ENCODE results near the gene RAE1.

- TF ChIP-seq EZH2phosphoT487 (IDR thresholded peaks at IDR 0.05; ENCODE audit: unreplicated experiment) (no peak), REST (IDR thresholded peaks at IDR 0.05; ENCODE audit: unreplicated experiment) (no peak), CREB1 (CRISPR knock-in tag; IDR thresholded peaks at IDR 0.05; ENCODE audit: low read depth) (no peak), JUNB (IDR thresholded peaks at IDR 0.05; ENCODE audit: unreplicated experiment) (no peak)
Observed at GRCh38 chr20:57374343-57374930, 23.4 kb downstream of the RAE1 start.
